Colonic mucosa (tissue), 4 donors: Measurements from ENCODE around the gene PGBD4. TPM values are rescaled to one million over a fixed set of nuclear protein-coding genes. Genes with fewer than 3 reads are reported as not detected.

Experiments used
- DNase-seq: peaks from one replicate; pipeline ENCODE4 v3.0.0-alpha.2; 2020
- H3K27ac ChIP-seq: fragments of 200-600 bp; one replicate; pipeline ENCODE4 v1.8.0; 2021
- H3K27me3 ChIP-seq: fragments of 200-600 bp; one replicate; pipeline ENCODE4 v1.8.0; 2021
- H3K36me3 ChIP-seq: fragments of 200-600 bp; one replicate; pipeline ENCODE4 v1.8.0; 2021
- H3K4me1 ChIP-seq: fragments of 200-600 bp; one replicate; pipeline ENCODE4 v1.8.0; 2021; ENCODE audit warnings: mild to moderate bottlenecking
- H3K4me3 ChIP-seq: fragments of 200-600 bp; one replicate; pipeline ENCODE4 v1.8.0; 2021
- H3K9ac ChIP-seq, 2 donors: one replicate each; pipeline ENCODE4 v1.7.0; 2013; ENCODE audit warnings: control low read depth in 2 of 2, low read depth in 2 of 2, low read length in 2 of 2
- H3K9me3 ChIP-seq: fragments of 200-600 bp; one replicate; pipeline ENCODE4 v1.8.0; 2021
- intact Hi-C: fragments of 100-400 bp; cut with DNase I; formaldehyde crosslinking; loops from one replicate; pipeline ENCODE4 v1.14.1; 2022
- total RNA-seq, 2 donors: library from RNA; stranded (reverse); fragmentation: NEBNext Ultra II Directional in 1 of 2; extraction: Animal tissue kit (Norgen Biotek cat#: 25700) in 1 of 2; gene quantifications; one replicate each; pipeline ENCODE4 v1.2.1, GENCODE V29; 2021
- TF ChIP-seq, protein P1 (sequence below): fragments of 200-600 bp; IDR thresholded peaks from one replicate; pipeline ENCODE4 v1.8.0; 2022; ENCODE audit warnings: antibody characterized with exemption, mild to moderate bottlenecking
- donor health status: healthy.
- donor health status: DM: no; HTN: no; CAD: no.
- donor health status: DM: no; HTN: no; CAD: no.

PGBD4 gene
- total RNA-seq, 2 donors from 2014 or later, result 0.69 to 1.3 TPM

DNA sequence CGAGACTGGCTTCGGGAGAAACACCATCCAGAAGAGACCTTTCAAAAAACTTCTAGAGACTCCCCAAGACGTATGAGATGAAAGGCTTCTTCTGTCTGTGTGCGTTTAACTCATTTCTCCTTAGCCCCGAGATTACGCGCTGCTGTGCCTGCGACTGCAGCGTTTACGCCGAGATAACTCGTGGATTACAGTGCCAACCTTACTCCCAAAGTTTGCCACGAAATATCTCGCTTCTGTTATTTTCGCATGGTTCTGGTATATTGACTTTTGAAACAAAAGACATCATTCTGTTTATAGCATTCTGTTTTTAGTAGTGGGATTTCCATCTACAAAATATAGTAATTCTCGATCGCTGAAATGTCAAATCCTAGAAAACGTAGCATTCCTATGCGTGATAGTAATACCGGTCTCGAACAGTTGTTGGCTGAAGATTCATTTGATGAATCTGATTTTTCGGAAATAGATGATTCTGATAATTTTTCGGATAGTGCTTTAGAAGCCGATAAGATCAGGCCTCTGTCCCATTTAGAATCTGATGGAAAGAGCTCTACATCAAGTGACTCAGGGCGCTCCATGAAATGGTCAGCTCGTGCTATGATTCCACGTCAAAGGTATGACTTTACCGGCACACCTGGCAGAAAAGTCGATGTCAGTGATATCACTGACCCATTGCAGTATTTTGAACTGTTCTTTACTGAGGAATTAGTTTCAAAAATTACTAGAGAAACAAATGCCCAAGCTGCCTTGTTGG lies 467 bp downstream of the PGBD4 start:
- intact Hi-C loops, result loop anchor here (2.0 kb wide), 1 partner anchor 122 kb away; the partner anchor contains the start of gene EMC4
- peak overlapping the region; percentile 82 for H3K27ac ChIP-seq
- no peaks in the 10 kb centered on the region for H3K27me3 ChIP-seq
- TF ChIP-seq, protein P1, sequence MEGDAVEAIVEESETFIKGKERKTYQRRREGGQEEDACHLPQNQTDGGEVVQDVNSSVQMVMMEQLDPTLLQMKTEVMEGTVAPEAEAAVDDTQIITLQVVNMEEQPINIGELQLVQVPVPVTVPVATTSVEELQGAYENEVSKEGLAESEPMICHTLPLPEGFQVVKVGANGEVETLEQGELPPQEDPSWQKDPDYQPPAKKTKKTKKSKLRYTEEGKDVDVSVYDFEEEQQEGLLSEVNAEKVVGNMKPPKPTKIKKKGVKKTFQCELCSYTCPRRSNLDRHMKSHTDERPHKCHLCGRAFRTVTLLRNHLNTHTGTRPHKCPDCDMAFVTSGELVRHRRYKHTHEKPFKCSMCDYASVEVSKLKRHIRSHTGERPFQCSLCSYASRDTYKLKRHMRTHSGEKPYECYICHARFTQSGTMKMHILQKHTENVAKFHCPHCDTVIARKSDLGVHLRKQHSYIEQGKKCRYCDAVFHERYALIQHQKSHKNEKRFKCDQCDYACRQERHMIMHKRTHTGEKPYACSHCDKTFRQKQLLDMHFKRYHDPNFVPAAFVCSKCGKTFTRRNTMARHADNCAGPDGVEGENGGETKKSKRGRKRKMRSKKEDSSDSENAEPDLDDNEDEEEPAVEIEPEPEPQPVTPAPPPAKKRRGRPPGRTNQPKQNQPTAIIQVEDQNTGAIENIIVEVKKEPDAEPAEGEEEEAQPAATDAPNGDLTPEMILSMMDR, result no peak
- peak overlapping the region; percentile 90 for H3K4me3 ChIP-seq
- peak overlapping the region; percentile 84 to 86 for H3K9ac ChIP-seq
- H3K36me3 ChIP-seq, result no peaks in the 10 kb centered on the region
- peaks cover 12% of the 10 kb centered on the region for H3K4me1 ChIP-seq
- DNase-seq, result no peak
- H3K9me3 ChIP-seq, result no peaks in the 10 kb centered on the region

DNA sequence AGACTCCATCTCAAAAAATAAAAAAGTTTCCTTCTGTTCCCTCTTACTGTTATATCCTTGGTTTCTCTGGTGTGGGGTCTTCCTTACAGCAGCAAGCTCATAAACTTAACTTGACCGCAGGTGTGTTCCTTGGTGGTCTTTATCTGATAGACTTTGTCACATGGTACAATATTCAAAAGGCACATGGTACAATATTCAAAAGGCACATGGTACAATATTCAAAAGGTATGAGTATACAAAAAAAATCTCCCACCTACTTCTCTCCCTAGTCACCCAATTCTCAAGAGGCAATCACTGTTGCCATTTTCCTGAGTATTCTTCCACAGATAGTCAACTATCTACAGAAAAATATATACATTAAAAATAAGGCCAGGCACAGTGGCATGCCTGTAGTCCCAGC lies 4.5 kb downstream of the PGBD4 start:
- no peak for DNase-seq
- TF ChIP-seq, protein P1, result no peak
- Histone ChIP-seq H3K36me3 (no peaks in the 10 kb centered on the region), H3K4me1 (peaks cover 4% of the 10 kb centered on the region), H3K27me3 (no peaks in the 10 kb centered on the region), H3K9ac (no peak overlapping the region), H3K4me3 (no peak overlapping the region), H3K27ac (no peak overlapping the region), H3K9me3 (no peaks in the 10 kb centered on the region)
- intact Hi-C loops, result no loop called here

DNA sequence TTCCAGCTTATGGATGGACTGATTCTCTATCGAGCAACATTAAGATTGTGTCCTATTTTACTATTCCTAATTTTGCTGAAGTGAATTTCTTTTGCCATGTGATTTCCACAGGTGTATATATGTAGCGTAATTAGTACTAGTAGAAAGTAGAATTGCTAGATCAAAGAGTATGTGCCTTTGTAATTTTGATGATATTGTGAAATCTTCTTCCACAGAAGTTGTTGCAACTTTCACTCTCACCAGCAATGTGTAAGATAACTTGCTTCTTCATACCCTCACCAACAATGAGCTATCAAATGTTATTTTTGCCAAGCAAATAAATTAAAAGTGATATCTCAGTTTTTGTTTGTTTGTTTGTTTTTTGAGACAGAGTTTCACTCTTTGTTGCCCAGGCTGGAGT lies 5.4 kb downstream of the PGBD4 start:
- H3K36me3 ChIP-seq, result no peaks in the 10 kb centered on the region
- intact Hi-C loops, result no loop called here
- TF ChIP-seq, protein P1, result no peak

GRCh38 chr15:34109797-34110663 lies 8.1 kb downstream of the PGBD4 start:
- TF ChIP-seq, protein P1, result peak; percentile 35
- H3K4me1 ChIP-seq, result no peaks in the 10 kb centered on the region
- no peak for DNase-seq
- H3K27me3 ChIP-seq, result no peaks in the 10 kb centered on the region
- H3K4me3 ChIP-seq, result no peak overlapping the region
- no peaks in the 10 kb centered on the region for H3K36me3 ChIP-seq
- no peak overlapping the region for H3K27ac ChIP-seq
- intact Hi-C loops, result no loop called here
- H3K9me3 ChIP-seq, result no peaks in the 10 kb centered on the region
- H3K9ac ChIP-seq, result no peak overlapping the region

More for the DNA sequence above, 5.4 kb downstream of the PGBD4 start:
- Histone ChIP-seq H3K4me1 (peaks cover 3% of the 10 kb centered on the region), H3K27ac (no peak overlapping the region), H3K9me3 (no peaks in the 10 kb centered on the region), H3K9ac (no peak overlapping the region), H3K27me3 (no peaks in the 10 kb centered on the region), H3K4me3 (no peak overlapping the region)
- no peak for DNase-seq

GRCh38 chr15:34111488-34111887 lies 9.6 kb downstream of the PGBD4 start:
- Histone ChIP-seq H3K4me3 (no peak overlapping the region), H3K9me3 (no peaks in the 10 kb centered on the region), H3K36me3 (no peaks in the 10 kb centered on the region), H3K9ac (no peak overlapping the region), H3K27ac (no peak overlapping the region), H3K4me1 (no peaks in the 10 kb centered on the region), H3K27me3 (no peaks in the 10 kb centered on the region)
- intact Hi-C loops, result no loop called here
- TF ChIP-seq, protein P1, result no peak
- DNase-seq, result no peak
